Vagina (tissue), 2 donors: ENCODE data around the gene MBD3L1. TPM values are rescaled to one million over a fixed set of nuclear protein-coding genes. Genes with fewer than 3 reads are reported as not detected.

Source experiments
- DNase-seq, 2 donors: peaks; one replicate each; pipeline ENCODE4 v3.0.0-alpha.2; 2017; ENCODE audit errors: extremely low spot score in 2 of 2
- H3K27ac ChIP-seq: fragments of 200-600 bp; sonication (generic); one replicate; pipeline ENCODE4 v1.5.1; 2019
- H3K27me3 ChIP-seq: fragments of 200-600 bp; sonication (generic); one replicate; pipeline ENCODE4 v1.5.1; 2019
- H3K36me3 ChIP-seq, 2 donors: fragments of 200-600 bp; sonication (generic); one replicate each; pipeline ENCODE4 v1.5.1; 2017 to 2019
- H3K4me1 ChIP-seq: fragments of 200-600 bp; sonication (generic); one replicate; pipeline ENCODE4 v1.5.1; 2019
- H3K4me3 ChIP-seq, 2 donors: fragments of 200-600 bp; sonication (generic); 1 replicate in 1 of 2; 2 replicates in 1 of 2; pipeline ENCODE4 v1.5.1; 2016 to 2019
- H3K9me3 ChIP-seq: fragments of 200-600 bp; sonication (generic); one replicate; pipeline ENCODE4 v1.5.1; 2019
- POLR2A ChIP-seq, 2 donors: fragments of 450-650 bp; IDR thresholded peaks; one replicate each; pipeline ENCODE4 v1.6.1; 2017; ENCODE audit warnings: antibody characterized with exemption in 2 of 2, mild to moderate bottlenecking in 2 of 2, moderate library complexity in 2 of 2
- POLR2AphosphoS5 ChIP-seq, 2 donors: sonication (generic); formaldehyde crosslinking; IDR thresholded peaks; one replicate each; pipeline ENCODE4 v1.9.0; 2017; ENCODE audit warnings: antibody characterized with exemption in 2 of 2, mild to moderate bottlenecking in 2 of 2, low read depth in 1 of 2; ENCODE audit not compliant: insufficient read depth in 1 of 2
- intact Hi-C: fragments of 100-400 bp; cut with DNase I; formaldehyde crosslinking; loops from one replicate; pipeline ENCODE4 v1.15.1; 2023
- total RNA-seq: library from RNA; depleted of rRNA; stranded (reverse); fragments of >200 nt; gene quantifications from one replicate; pipeline ENCODE4 v1.2.3, GENCODE V29; 2016
- TF ChIP-seq, protein P1 (sequence below), 3 experiments: fragments of 450-650 bp in 2 of 3; fragments of 200-600 bp in 1 of 3; sonication (generic) in 1 of 3; IDR thresholded peaks; one replicate each; pipeline ENCODE4 v1.5.1; 2017 to 2019; ENCODE audit warnings: antibody characterized with exemption in 3 of 3, mild to moderate bottlenecking in 2 of 3, moderate library complexity in 2 of 3

The MBD3L1 gene
- total RNA-seq, 1 donor from 2014 or later: not detected

DNA sequence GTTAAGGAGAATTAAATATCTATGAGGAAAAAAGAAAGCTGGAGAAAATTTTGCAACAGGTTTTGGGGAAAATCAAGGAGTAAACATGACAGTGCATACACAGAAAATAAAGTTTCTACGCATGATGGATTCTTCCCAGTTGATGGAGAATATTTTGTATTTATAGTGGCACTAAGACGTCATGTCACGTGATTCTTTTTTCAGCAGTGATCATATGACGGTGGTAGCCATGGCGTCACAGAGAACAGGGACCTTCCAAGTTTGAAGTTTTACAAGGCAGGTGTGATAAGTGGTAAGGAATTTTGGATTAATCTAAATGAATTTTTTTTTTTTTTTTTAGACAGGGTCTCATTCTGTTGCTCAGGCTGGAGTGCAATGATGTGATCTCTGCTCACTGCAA, 8.5 kb downstream of the MBD3L1 start:
- Histone ChIP-seq H3K36me3 (no peaks in the 10 kb centered on the region), H3K27ac (no peak overlapping the region), H3K4me3 (no peak overlapping the region), H3K9me3 (no peaks in the 10 kb centered on the region), H3K4me1 (no peaks in the 10 kb centered on the region), H3K27me3 (no peaks in the 10 kb centered on the region)
- DNase-seq: no peak
- intact Hi-C loops: no loop called here
- no peak for TF ChIP-seq POLR2AphosphoS5 (IDR thresholded peaks at IDR 0.05; ENCODE audit: insufficient read depth in 1 of 2, low read depth in 1 of 2)
- TF ChIP-seq, protein P1, sequence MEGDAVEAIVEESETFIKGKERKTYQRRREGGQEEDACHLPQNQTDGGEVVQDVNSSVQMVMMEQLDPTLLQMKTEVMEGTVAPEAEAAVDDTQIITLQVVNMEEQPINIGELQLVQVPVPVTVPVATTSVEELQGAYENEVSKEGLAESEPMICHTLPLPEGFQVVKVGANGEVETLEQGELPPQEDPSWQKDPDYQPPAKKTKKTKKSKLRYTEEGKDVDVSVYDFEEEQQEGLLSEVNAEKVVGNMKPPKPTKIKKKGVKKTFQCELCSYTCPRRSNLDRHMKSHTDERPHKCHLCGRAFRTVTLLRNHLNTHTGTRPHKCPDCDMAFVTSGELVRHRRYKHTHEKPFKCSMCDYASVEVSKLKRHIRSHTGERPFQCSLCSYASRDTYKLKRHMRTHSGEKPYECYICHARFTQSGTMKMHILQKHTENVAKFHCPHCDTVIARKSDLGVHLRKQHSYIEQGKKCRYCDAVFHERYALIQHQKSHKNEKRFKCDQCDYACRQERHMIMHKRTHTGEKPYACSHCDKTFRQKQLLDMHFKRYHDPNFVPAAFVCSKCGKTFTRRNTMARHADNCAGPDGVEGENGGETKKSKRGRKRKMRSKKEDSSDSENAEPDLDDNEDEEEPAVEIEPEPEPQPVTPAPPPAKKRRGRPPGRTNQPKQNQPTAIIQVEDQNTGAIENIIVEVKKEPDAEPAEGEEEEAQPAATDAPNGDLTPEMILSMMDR (IDR thresholded peaks at IDR 0.05): no peak
- TF ChIP-seq POLR2A (IDR thresholded peaks at IDR 0.05): no peak

DNA sequence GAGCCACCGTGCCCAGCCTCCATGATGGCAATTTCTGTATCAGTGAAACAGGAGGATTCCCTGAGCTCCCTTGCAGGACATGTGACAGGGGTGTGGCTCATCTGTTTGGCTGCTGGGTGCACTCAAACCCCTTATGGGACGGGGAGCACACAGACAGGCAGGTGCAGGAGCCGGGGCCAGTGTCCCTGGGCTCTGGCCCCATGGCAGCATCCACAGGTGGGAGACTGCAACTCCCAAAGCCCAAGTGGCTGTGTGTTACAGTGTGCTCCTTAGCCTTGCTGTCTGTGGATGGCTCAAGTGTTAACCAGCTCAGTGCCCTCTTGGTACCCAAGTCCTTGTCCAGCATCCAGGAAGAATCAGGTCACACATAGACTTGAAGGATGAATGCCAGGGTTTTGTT, 14.6 kb downstream of the MBD3L1 start:
- no peaks in the 10 kb centered on the region for H3K36me3 ChIP-seq
- no peaks in the 10 kb centered on the region for H3K9me3 ChIP-seq
- DNase-seq: no peak
- H3K27me3 ChIP-seq: no peaks in the 10 kb centered on the region
- H3K4me3 ChIP-seq: no peak overlapping the region
- no peak overlapping the region for H3K27ac ChIP-seq
- H3K4me1 ChIP-seq: no peaks in the 10 kb centered on the region
- no peak for TF ChIP-seq POLR2AphosphoS5 (IDR thresholded peaks at IDR 0.05; ENCODE audit: insufficient read depth in 1 of 2, low read depth in 1 of 2)
- TF ChIP-seq, protein P1 (IDR thresholded peaks at IDR 0.05): no peak
- TF ChIP-seq POLR2A (IDR thresholded peaks at IDR 0.05): no peak
- intact Hi-C loops: no loop called here

DNA sequence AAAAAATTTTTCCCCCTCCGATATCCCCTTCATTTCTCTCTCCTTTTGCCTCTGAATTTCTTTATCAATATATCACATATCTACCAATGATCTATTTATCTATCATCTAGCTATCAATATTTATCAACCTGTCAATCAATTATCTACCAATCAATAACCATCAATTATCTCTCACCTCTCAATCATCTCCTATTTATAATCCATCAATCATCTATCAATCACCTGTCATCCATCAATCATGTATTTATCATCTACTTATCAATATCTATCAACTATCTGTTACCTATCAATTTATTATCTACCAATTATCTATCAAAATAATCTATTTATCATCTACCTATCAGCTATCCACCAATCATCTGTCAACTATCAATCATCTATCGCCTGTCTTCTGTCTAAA, 17.1 kb downstream of the MBD3L1 start:
- intact Hi-C loops: no loop called here
- no peak overlapping the region for H3K4me3 ChIP-seq
- no peak overlapping the region for H3K27ac ChIP-seq

DNA sequence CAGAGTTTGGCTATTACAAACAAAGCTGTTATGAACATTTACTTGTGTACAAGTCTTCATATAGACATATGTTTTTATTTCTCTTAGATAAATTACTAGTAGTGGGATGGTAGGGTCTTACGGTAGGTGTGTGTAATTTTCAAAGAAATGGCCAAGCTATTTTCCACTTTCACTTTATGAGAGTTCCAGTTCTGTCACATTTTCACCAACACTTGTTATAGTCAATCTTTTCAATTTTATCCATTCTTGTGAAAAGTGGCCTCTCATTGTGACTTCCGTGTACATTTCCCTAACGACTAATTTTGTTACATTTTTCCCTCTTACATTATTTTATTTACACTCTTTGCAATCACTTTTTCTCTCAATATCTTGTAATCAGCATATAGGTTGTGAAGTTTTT, 18.3 kb downstream of the MBD3L1 start:
- H3K9me3 ChIP-seq: no peaks in the 10 kb centered on the region
- no peak overlapping the region for H3K4me3 ChIP-seq
- TF ChIP-seq POLR2A (IDR thresholded peaks at IDR 0.05) (no peak), POLR2AphosphoS5 (IDR thresholded peaks at IDR 0.05; ENCODE audit: insufficient read depth in 1 of 2, low read depth in 1 of 2) (no peak)
- TF ChIP-seq, protein P1 (IDR thresholded peaks at IDR 0.05): no peak
- no peak for DNase-seq
- H3K4me1 ChIP-seq: no peaks in the 10 kb centered on the region
- no peak overlapping the region for H3K27ac ChIP-seq
- H3K27me3 ChIP-seq: no peaks in the 10 kb centered on the region
- no peaks in the 10 kb centered on the region for H3K36me3 ChIP-seq
- intact Hi-C loops: no loop called here

More for the DNA sequence above, 17.1 kb downstream of the MBD3L1 start:
- H3K27me3 ChIP-seq: no peaks in the 10 kb centered on the region
- no peak for DNase-seq
- no peaks in the 10 kb centered on the region for H3K36me3 ChIP-seq
- TF ChIP-seq, protein P1 (IDR thresholded peaks at IDR 0.05): no peak
- TF ChIP-seq POLR2A (IDR thresholded peaks at IDR 0.05) (no peak), POLR2AphosphoS5 (IDR thresholded peaks at IDR 0.05; ENCODE audit: insufficient read depth in 1 of 2, low read depth in 1 of 2) (no peak)
- no peaks in the 10 kb centered on the region for H3K9me3 ChIP-seq
- no peaks in the 10 kb centered on the region for H3K4me1 ChIP-seq

DNA sequence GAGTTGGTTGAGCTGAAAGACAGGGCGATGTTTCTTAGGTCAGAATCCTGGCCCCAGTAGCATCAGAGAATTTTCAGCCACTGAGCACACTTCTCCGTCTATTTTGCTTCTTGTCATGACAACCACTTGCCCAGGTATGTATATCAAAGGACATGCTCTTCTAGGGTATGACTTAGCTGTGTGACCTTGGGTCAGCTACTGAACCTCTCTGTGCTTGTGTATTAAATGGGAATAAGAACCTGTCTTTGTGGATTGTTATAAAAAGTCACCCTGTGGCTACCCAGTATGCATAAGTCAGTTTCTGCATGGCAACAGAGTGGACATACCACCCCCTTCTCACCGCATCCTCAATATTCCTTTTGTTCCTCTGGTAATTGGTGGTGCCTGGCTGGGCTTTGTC, 26.1 kb downstream of the MBD3L1 start:
- Histone ChIP-seq H3K27ac (no peak overlapping the region), H3K9me3 (no peaks in the 10 kb centered on the region), H3K4me3 (no peak overlapping the region), H3K4me1 (no peaks in the 10 kb centered on the region), H3K27me3 (no peaks in the 10 kb centered on the region), H3K36me3 (no peaks in the 10 kb centered on the region)
- intact Hi-C loops: no loop called here
- no peak for TF ChIP-seq POLR2AphosphoS5 (IDR thresholded peaks at IDR 0.05; ENCODE audit: insufficient read depth in 1 of 2, low read depth in 1 of 2)
- TF ChIP-seq POLR2A (IDR thresholded peaks at IDR 0.05): no peak
- TF ChIP-seq, protein P1 (IDR thresholded peaks at IDR 0.05): no peak
- no peak for DNase-seq
